Measurements from ENCODE around the gene NRG2. TPM values are rescaled to one million over a fixed set of nuclear protein-coding genes. Genes with fewer than 3 reads are reported as not detected.

NRG2 gene
- total RNA-seq, 1 experiment from 2014 or later, result 1.8 TPM

GRCh38 chr5:139954462-139954861 lies 88.6 kb downstream of the NRG2 start:
- POLR2A ChIA-PET (ENCODE audit: unreplicated experiment), result no interaction called here
- CTCF ChIA-PET, result no interaction called here
- H2AFZ ChIP-seq (ENCODE audit: low read length), result no peak overlapping the region
- no peaks in the 10 kb centered on the region for H3K27me3 ChIP-seq (ENCODE audit: low read length)
- no TSS peak for BruUV-seq (replicated peaks)
- no peaks in the 10 kb centered on the region for H3K36me3 ChIP-seq (ENCODE audit: low read depth, low read length)
- DNase-seq (no peak), ATAC-seq (no peak)
- no peak overlapping the region for H3K4me2 ChIP-seq (ENCODE audit: low read length)
- H3K9ac ChIP-seq (ENCODE audit: low read length), result no peak overlapping the region
- no peaks in the 10 kb centered on the region for H4K20me1 ChIP-seq (ENCODE audit: low read length)
- H3K9me3 ChIP-seq (ENCODE audit: low read length), result no peaks in the 10 kb centered on the region
- TF ChIP-seq EZH2 (IDR thresholded peaks at IDR 0.05; ENCODE audit: low read length, unreplicated experiment) (no peak), CTCF (conservative IDR thresholded peaks at IDR 0.05; ENCODE audit: low read depth, low read length) (no peak), EZH2phosphoT487 (IDR thresholded peaks at IDR 0.05; ENCODE audit: borderline replicate concordance, low read length) (no peak)
- H3K79me2 ChIP-seq (ENCODE audit: low read length), result no peaks in the 10 kb centered on the region
- H3K4me3 ChIP-seq (ENCODE audit: low read length), result no peak overlapping the region
- H3K27ac ChIP-seq (ENCODE audit: low read length), result no peak overlapping the region
- H3K9me2 ChIP-seq (replicated peaks; ENCODE audit: low read length), result no peaks in the 10 kb centered on the region
- intact Hi-C loops (cut with micrococcal nuclease), result no loop called here
- H3K4me1 ChIP-seq (ENCODE audit: insufficient read depth, low read length), result no peaks in the 10 kb centered on the region
- no peaks in the 10 kb centered on the region for H3F3A ChIP-seq (ENCODE audit: low read length, unreplicated experiment)

GRCh38 chr5:139954022-139954421 lies 89.1 kb downstream of the NRG2 start:
- Histone ChIP-seq H3K79me2 (ENCODE audit: low read length) (no peaks in the 10 kb centered on the region), H3K9ac (ENCODE audit: low read length) (no peak overlapping the region), H3F3A (ENCODE audit: low read length, unreplicated experiment) (no peaks in the 10 kb centered on the region), H3K9me2 (replicated peaks; ENCODE audit: low read length) (no peaks in the 10 kb centered on the region), H3K9me3 (ENCODE audit: low read length) (no peaks in the 10 kb centered on the region), H2AFZ (ENCODE audit: low read length) (no peak overlapping the region), H3K4me2 (ENCODE audit: low read length) (no peak overlapping the region), H3K4me3 (ENCODE audit: low read length) (no peak overlapping the region), H3K36me3 (ENCODE audit: low read depth, low read length) (no peaks in the 10 kb centered on the region), H4K20me1 (ENCODE audit: low read length) (no peaks in the 10 kb centered on the region), H3K27me3 (ENCODE audit: low read length) (no peaks in the 10 kb centered on the region), H3K4me1 (ENCODE audit: insufficient read depth, low read length) (no peaks in the 10 kb centered on the region), H3K27ac (ENCODE audit: low read length) (no peak overlapping the region)
- DNase-seq (no peak), ATAC-seq (no peak)
- CTCF ChIA-PET, result no interaction called here
- BruUV-seq (replicated peaks), result no TSS peak
- TF ChIP-seq EZH2 (IDR thresholded peaks at IDR 0.05; ENCODE audit: low read length, unreplicated experiment), result no peak
- TF ChIP-seq EZH2phosphoT487 (IDR thresholded peaks at IDR 0.05; ENCODE audit: borderline replicate concordance, low read length), result no peak
- no peak for TF ChIP-seq CTCF (conservative IDR thresholded peaks at IDR 0.05; ENCODE audit: low read depth, low read length)
- POLR2A ChIA-PET (ENCODE audit: unreplicated experiment), result no interaction called here
- intact Hi-C loops (cut with micrococcal nuclease), result no loop called here

GRCh38 chr5:139952574-139952973 lies 90.5 kb downstream of the NRG2 start:
- no peak overlapping the region for H3K4me3 ChIP-seq (ENCODE audit: low read length)
- no peak overlapping the region for H3K9ac ChIP-seq (ENCODE audit: low read length)
- ATAC-seq, result no peak
- CTCF ChIA-PET, result no interaction called here
- POLR2A ChIA-PET (ENCODE audit: unreplicated experiment), result no interaction called here
- H4K20me1 ChIP-seq (ENCODE audit: low read length), result no peaks in the 10 kb centered on the region
- no peak for TF ChIP-seq EZH2 (IDR thresholded peaks at IDR 0.05; ENCODE audit: low read length, unreplicated experiment)
- TF ChIP-seq EZH2phosphoT487 (IDR thresholded peaks at IDR 0.05; ENCODE audit: borderline replicate concordance, low read length), result no peak
- TF ChIP-seq CTCF (conservative IDR thresholded peaks at IDR 0.05; ENCODE audit: low read depth, low read length), result no peak
- no peak overlapping the region for H2AFZ ChIP-seq (ENCODE audit: low read length)
- intact Hi-C loops (cut with micrococcal nuclease), result no loop called here
- H3K27ac ChIP-seq (ENCODE audit: low read length), result no peak overlapping the region
- H3F3A ChIP-seq (ENCODE audit: low read length, unreplicated experiment), result no peaks in the 10 kb centered on the region
- H3K4me2 ChIP-seq (ENCODE audit: low read length), result no peak overlapping the region
- no peaks in the 10 kb centered on the region for H3K9me2 ChIP-seq (replicated peaks; ENCODE audit: low read length)
- H3K36me3 ChIP-seq (ENCODE audit: low read depth, low read length), result no peaks in the 10 kb centered on the region
- no peaks in the 10 kb centered on the region for H3K9me3 ChIP-seq (ENCODE audit: low read length)
- H3K4me1 ChIP-seq (ENCODE audit: insufficient read depth, low read length), result no peaks in the 10 kb centered on the region
- H3K27me3 ChIP-seq (ENCODE audit: low read length), result no peaks in the 10 kb centered on the region
- DNase-seq, result no peak
- no TSS peak for BruUV-seq (replicated peaks)
- H3K79me2 ChIP-seq (ENCODE audit: low read length), result no peaks in the 10 kb centered on the region

All from PC-3 (cell line).